Urinary bladder (tissue), 4 donors: ENCODE results near the gene ALMS1. TPM values are rescaled to one million over a fixed set of nuclear protein-coding genes. Genes with fewer than 3 reads are reported as not detected.
A peak's percentile ranks its signal among the peaks of the same experiment; 100 is the strongest.

Source experiments
- DNase-seq: peaks from one replicate; pipeline ENCODE4 v3.0.0-alpha.2; 2015; ENCODE audit errors: extremely low spot score
- H3K27ac ChIP-seq: one replicate; pipeline ENCODE4 v1.5.1; 2013; ENCODE audit warnings: low read depth, mild to moderate bottlenecking, moderate library complexity
- H3K36me3 ChIP-seq: one replicate; pipeline ENCODE4 v1.6.1; 2013; ENCODE audit warnings: mild to moderate bottlenecking, moderate library complexity; ENCODE audit not compliant: insufficient read depth
- H3K4me1 ChIP-seq: one replicate; pipeline ENCODE4 v1.6.1; 2013; ENCODE audit warnings: mild to moderate bottlenecking, moderate library complexity; ENCODE audit not compliant: insufficient read depth
- H3K4me3 ChIP-seq: one replicate; pipeline ENCODE4 v1.5.1; 2013; ENCODE audit warnings: low read depth, low read length
- WGBS: extraction: QIAGEN DNeasy Blood & Tissue Kit; methylation state at CpG from one replicate; pipeline ENCODE4 v1.1.7; 2013; 5-methylcytosine and 5-hydroxymethylcytosine counted together
- polyA plus RNA-seq: library from polyadenylated mRNA; stranded (reverse); fragments of 200-250 nt; gene quantifications from one replicate; pipeline ENCODE4 v1.2.3, GENCODE V29; 2013
- total RNA-seq: library from RNA; depleted of rRNA; stranded (reverse); fragments of >200 nt; gene quantifications from one replicate; pipeline ENCODE4 v1.2.3, GENCODE V29; 2014
- donor health status: healthy with polysubstance abuse.
- donor health status: healthy.

The ALMS1 gene
- total and polyA plus RNA-seq, 2 donors: 10.7 to 65.1 TPM

- 67% methylated on average over 1 of the region's 1 CpG for WGBS
- H3K4me1 ChIP-seq: no peaks in the 10 kb centered on the region
- no peak overlapping the region for H3K4me3 ChIP-seq
- no peaks in the 10 kb centered on the region for H3K36me3 ChIP-seq
- H3K27ac ChIP-seq: no peak overlapping the region
- DNase-seq: no peak
Measured at GRCh38 chr2:73374269-73374668, 11.4 kb upstream of the ALMS1 start.

DNA sequence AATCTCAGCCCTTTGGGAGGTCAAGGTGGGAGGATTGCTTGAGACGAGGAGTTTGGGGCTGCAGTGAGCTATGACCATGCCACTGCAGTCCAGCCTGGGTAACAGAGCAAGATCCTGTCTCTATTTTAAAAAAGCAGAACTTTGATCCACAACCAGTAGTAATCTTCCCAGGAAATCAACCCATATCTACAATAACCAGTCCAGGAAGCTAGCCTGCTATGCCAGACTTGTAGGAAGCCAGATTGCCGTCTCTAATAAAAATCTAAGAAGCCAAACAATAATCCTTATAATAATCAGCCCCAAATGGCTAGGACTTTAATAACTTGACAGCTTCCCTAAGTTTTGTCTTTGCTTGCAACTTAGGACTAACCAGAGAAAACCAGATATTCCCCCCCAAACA, 9.0 kb upstream of the ALMS1 start:
- no peaks in the 10 kb centered on the region for H3K36me3 ChIP-seq

GRCh38 chr2:73383036-73383435, 2.6 kb upstream of the ALMS1 start:
- H3K27ac ChIP-seq: no peak overlapping the region
- DNase-seq: no peak
- H3K4me1 ChIP-seq: no peaks in the 10 kb centered on the region
- no peaks in the 10 kb centered on the region for H3K36me3 ChIP-seq
- 68% methylated on average over 3 of the region's 3 CpGs for WGBS
- no peak overlapping the region for H3K4me3 ChIP-seq

More for the DNA sequence above, 9.0 kb upstream of the ALMS1 start:
- no peaks in the 10 kb centered on the region for H3K4me1 ChIP-seq
- no peak for DNase-seq
- no peak overlapping the region for H3K4me3 ChIP-seq
- 83% methylated on average over 2 of the region's 2 CpGs for WGBS
- no peak overlapping the region for H3K27ac ChIP-seq

DNA sequence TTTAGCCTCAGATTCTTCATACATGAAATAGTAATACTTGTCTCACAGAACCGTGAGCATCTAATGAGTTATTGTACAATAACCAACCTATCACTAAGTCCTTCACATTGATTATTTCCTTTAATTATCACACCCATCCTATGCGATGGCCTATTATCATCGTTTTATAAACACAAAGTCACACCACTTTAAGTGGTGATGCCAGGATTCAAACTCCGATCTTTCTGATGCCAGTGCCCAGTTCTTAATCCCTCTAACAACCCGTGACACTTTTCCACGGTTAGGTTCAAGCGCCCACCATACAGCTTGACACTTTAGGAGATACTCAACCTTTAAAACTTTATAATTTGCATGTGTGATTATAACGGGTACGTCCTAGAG, 523 bp upstream of the ALMS1 start:
- H3K4me1 ChIP-seq: no peaks in the 10 kb centered on the region
- H3K36me3 ChIP-seq: no peaks in the 10 kb centered on the region
- peak overlapping the region; percentile 68 for H3K4me3 ChIP-seq
- H3K27ac ChIP-seq: peak overlapping the region; percentile 13
- no peak for DNase-seq
- WGBS: 2% methylated on average over 9 of the region's 9 CpGs

DNA sequence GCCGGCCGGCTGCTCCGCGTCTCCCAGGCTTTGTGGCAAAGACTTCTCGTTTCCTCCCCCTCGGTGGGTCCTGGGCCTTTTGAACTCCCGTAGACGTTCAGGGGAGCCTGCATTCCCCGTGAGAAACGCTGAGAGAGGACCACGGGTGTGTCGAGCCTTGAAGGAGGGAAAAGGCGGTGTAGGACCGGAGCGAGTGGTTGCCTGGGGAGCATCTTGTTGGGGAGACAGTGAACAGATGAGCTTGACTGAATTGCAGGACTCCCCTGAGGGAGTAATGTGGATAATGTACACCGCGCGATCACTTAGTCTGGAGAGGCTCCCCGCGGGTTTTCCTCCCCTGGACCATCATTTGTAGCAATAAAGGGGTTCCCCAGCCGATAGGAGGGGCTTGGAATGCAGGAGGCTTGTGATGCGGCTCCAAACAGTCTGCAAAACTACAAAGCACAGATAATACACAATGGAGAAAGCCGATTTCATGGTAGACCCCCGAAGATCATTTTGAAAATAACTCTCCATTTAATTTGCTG, 769 bp downstream of the ALMS1 start:
- Histone ChIP-seq H3K36me3 (no peaks in the 10 kb centered on the region), H3K27ac (peak overlapping the region; percentile 58), H3K4me3 (peak overlapping the region; percentile 68), H3K4me1 (no peaks in the 10 kb centered on the region)
- no peak for DNase-seq
- under 1% methylated on average over 24 of the region's 24 CpGs for WGBS

GRCh38 chr2:73386894-73387636, 1.4 kb downstream of the ALMS1 start:
- 17% methylated on average over 6 of the region's 6 CpGs for WGBS
- H3K4me3 ChIP-seq: peak overlapping the region; percentile 68
- H3K27ac ChIP-seq: no peak overlapping the region
- no peaks in the 10 kb centered on the region for H3K4me1 ChIP-seq
- no peak for DNase-seq
- H3K36me3 ChIP-seq: no peaks in the 10 kb centered on the region

GRCh38 chr2:73402386-73403103, 16.9 kb downstream of the ALMS1 start:
- 95% methylated on average over 9 of the region's 9 CpGs for WGBS
- DNase-seq: no peak

GRCh38 chr2:73403237-73403636, 17.6 kb downstream of the ALMS1 start:
- Histone ChIP-seq H3K27ac (no peak overlapping the region), H3K36me3 (no peaks in the 10 kb centered on the region), H3K4me3 (no peak overlapping the region), H3K4me1 (no peaks in the 10 kb centered on the region)
- no peak for DNase-seq
- WGBS: 94% methylated on average over 1 of the region's 1 CpG

More at GRCh38 chr2:73402386-73403103, 16.9 kb downstream of the ALMS1 start:
- no peaks in the 10 kb centered on the region for H3K4me1 ChIP-seq
- no peak overlapping the region for H3K4me3 ChIP-seq
- H3K27ac ChIP-seq: no peak overlapping the region
- H3K36me3 ChIP-seq: no peaks in the 10 kb centered on the region

DNA sequence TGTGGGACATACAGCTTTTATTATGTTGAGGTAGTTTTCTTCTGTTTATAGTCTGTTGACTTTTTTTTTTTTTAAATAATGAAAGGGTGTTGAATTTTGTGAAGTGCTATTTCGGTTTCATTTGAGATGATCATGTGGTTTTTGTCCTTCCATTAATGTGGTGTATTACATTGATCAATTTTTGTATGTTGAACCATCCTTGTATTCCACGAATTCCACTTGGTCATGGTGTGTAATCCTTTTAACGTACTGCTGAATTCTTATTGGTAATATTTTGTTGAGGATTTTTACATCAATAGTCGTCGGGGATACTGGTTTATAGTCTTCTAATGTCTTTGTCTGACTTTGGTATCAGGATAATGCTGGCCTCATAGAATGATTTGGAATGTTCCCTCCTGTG, 18.8 kb downstream of the ALMS1 start:
- H3K27ac ChIP-seq: no peak overlapping the region
- no peaks in the 10 kb centered on the region for H3K4me1 ChIP-seq
- DNase-seq: no peak
- 98% methylated on average over 5 of the region's 5 CpGs for WGBS
- H3K4me3 ChIP-seq: no peak overlapping the region
- H3K36me3 ChIP-seq: no peaks in the 10 kb centered on the region

DNA sequence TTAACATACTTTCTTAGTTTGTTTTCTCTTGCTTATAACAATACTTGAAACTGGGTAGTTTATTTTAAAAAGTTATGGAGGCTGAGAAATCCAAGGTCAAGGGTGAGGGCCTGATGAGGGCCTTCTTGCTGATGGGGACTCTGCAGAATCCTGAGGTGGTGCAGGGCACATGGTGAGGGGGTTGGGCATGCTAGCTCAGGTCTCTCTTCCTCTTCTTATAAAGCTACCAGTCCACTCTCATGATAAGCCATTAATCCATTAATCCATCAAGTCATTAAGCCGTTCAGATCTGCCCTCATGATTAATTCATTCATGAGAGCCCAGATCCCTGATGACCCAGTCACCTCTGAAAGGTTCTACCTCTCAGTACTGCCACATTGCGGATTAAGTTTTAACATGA, 21.4 kb downstream of the ALMS1 start:
- 71% methylated on average over 2 of the region's 2 CpGs for WGBS
- no peak overlapping the region for H3K4me3 ChIP-seq
- no peak overlapping the region for H3K27ac ChIP-seq
- no peaks in the 10 kb centered on the region for H3K4me1 ChIP-seq
- DNase-seq: no peak
- no peaks in the 10 kb centered on the region for H3K36me3 ChIP-seq

GRCh38 chr2:73408198-73408597, 22.6 kb downstream of the ALMS1 start:
- 65% methylated on average over 3 of the region's 3 CpGs for WGBS
- Histone ChIP-seq H3K36me3 (no peaks in the 10 kb centered on the region), H3K4me1 (no peaks in the 10 kb centered on the region)

DNA sequence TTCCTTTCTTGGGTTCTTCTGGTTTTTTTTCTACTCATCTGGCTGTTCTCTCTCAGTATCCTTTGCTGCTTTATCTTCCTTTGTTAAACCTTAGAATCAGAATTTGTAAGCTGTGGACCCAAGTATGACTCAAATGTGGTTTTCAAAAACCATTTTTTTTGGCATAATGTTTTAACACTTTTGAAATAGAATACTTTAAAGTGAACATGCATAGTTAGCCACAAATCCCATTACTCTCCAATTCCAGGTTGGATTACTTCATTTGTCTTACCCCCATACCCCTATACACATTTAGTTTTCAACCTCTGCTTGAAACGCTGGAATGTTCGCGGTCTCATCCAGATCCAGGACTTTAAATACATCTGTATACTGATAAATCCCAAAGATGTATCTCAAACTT, 29.1 kb downstream of the ALMS1 start:
- Histone ChIP-seq H3K27ac (no peak overlapping the region), H3K4me1 (no peaks in the 10 kb centered on the region), H3K36me3 (peaks cover 3% of the 10 kb centered on the region), H3K4me3 (no peak overlapping the region)
- no peak for DNase-seq
- WGBS: 93% methylated on average over 3 of the region's 3 CpGs

More at GRCh38 chr2:73408198-73408597, 22.6 kb downstream of the ALMS1 start:
- no peak for DNase-seq
- Histone ChIP-seq H3K4me3 (no peak overlapping the region), H3K27ac (no peak overlapping the region)

DNA sequence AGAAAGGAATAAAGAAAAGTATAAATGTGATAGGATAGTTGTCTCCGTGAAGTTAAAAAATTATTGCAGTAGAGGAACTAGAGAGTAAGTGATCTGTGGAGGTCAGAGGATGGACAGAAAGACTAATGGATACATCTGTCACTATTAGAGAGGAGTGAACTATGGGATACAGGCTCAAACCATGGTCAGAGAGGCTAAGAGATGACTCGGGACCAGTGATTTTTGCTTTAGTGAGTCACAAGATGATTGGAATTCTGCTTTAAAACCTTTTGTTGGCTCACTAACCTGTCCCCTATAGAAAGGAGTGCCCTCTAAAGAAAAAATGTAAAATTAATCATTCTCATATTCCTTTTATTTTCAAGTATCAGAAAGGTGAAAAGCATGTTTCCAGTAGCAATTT, 30.3 kb downstream of the ALMS1 start:
- Histone ChIP-seq H3K27ac (no peak overlapping the region), H3K4me1 (no peaks in the 10 kb centered on the region), H3K36me3 (peaks cover 3% of the 10 kb centered on the region), H3K4me3 (no peak overlapping the region)
- DNase-seq: no peak
- WGBS: 97% methylated on average over 2 of the region's 2 CpGs

DNA sequence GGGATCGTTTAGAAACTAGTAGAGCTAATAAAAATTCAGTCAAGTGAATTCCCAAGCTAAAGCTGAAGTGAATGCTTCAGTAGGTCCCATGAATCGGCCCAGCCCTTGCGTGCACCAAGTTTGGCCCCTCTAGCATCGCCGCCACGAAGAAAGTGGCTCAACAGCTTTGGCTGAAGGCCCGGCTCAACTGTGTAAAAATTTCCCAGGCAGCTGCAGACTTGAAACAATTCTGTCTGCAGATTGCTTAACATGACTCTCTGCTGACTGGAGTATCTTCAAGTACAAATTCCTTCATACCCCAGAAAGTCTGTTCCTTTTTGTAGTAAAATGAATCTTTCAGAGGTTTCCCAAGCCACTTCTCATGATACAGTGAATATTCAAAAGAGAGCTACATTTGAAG, 32.7 kb downstream of the ALMS1 start:
- WGBS: 26% methylated on average over 7 of the region's 7 CpGs
- H3K4me3 ChIP-seq: no peak overlapping the region
- no peak overlapping the region for H3K27ac ChIP-seq

More for the DNA sequence above, 32.7 kb downstream of the ALMS1 start:
- H3K36me3 ChIP-seq: peaks cover 3% of the 10 kb centered on the region
- H3K4me1 ChIP-seq: no peaks in the 10 kb centered on the region
- DNase-seq: peak; percentile 7
